GM19397 (cell line): Measurements from ENCODE around the gene TMUB1.

Source experiments
- ATAC-seq: cut with Tn5 transposase; IDR thresholded peaks from one replicate; pipeline ENCODE4 v1.9.1; 2021; ENCODE audit warnings: mild to moderate bottlenecking, moderate library complexity; ENCODE audit not compliant: unreplicated experiment

The TMUB1 gene

DNA sequence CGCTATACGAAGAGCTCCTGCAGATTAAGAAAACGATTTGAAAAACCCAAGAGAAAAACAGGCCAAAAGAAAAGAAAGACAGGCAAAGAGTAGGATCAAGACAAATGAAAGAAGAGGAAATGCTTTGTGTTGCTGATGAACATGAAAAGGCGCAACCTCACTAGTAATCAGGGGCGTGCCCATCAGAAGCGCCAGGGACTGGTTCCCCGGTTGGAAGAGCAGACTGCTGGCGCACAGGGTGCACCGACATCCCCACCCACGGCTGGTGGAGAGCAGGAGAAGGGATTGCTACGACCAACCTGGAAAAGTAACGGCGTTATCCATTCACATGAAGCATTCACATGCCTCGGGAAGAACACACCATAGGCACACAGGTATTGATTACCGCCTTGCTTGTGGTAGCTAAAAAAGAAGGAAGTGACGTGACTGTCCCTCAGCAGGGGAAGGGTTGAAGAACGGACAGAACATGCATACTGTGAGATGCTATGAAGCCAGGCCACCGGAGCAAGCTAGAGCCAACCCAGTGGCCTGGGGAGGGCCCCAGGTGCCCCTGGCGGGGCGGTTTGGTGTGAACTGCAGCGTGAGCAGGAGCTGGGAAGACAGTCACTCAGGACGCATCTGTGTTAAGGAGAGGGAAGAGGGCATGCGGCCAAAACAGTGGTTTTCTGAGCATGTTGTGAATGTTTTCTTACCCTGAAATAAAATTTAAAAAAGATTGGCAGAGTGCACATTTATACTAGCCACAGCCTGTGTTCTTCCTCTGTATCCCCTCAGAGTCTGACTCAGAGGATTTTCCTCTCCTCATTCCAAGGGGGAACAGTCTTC lies 21.3 kb upstream of the TMUB1 start:
- no peak for ATAC-seq

DNA sequence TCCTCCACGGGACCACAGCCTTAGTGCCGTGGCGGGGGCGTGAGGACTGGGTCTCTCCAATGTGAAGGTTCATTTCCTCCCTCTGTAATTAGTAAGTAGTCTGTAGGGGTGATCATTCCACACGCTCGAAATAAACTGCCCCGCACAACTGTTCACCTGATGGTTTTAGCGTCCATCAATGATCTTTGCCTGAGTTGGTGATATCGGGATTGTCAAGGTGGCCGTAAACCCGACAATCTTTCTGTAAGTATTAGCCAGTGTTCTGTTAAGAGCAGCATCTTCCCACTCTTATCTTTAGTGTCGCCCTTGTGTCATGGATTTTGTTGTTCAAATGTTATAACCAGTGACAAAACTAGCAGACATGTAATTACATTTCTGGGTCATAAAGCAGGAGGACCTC lies 20.7 kb upstream of the TMUB1 start:
- no peak for ATAC-seq

GRCh38 chr7:151102991-151103390 lies 19.7 kb upstream of the TMUB1 start:
- ATAC-seq: no peak

DNA sequence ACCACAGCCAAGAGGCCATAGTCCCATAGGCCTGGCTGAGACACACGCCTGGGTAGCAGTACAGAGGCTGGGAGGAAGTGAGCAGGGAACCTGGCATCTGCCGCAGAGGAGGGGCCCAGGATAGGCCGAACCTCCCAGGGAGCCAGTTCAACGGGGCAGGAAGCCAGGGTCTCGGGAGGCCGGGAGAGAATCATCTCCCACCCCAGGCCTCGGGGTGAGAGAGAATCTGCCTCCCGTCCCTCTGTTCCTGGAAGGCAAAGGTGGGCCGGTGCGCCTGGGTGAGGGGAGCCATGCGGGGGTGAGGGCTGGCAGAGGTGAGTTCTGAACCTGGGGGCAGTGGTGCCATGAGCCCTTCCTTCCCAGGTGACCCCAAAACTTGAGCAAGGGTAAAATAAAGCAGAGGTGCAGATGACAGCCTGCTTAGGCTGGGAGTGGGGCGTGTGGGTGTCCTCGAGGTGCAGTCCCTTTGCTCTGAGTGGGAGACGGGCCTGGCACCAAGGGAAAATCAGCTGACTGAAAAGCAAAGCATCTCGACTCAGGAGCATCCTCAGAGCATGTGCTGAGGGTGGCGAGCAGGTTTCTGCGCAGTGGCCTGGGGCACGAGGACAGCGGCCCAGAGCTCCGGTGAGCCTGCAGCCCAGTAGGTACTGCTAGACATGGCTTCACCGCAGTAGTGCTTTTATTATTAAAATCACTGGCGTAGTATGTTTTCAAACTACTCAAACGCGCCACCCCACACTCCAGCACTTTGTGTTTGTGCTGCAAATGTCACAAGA lies 18.5 kb upstream of the TMUB1 start:
- ATAC-seq: no peak

GRCh38 chr7:151100921-151101320 lies 17.6 kb upstream of the TMUB1 start:
- no peak for ATAC-seq

DNA sequence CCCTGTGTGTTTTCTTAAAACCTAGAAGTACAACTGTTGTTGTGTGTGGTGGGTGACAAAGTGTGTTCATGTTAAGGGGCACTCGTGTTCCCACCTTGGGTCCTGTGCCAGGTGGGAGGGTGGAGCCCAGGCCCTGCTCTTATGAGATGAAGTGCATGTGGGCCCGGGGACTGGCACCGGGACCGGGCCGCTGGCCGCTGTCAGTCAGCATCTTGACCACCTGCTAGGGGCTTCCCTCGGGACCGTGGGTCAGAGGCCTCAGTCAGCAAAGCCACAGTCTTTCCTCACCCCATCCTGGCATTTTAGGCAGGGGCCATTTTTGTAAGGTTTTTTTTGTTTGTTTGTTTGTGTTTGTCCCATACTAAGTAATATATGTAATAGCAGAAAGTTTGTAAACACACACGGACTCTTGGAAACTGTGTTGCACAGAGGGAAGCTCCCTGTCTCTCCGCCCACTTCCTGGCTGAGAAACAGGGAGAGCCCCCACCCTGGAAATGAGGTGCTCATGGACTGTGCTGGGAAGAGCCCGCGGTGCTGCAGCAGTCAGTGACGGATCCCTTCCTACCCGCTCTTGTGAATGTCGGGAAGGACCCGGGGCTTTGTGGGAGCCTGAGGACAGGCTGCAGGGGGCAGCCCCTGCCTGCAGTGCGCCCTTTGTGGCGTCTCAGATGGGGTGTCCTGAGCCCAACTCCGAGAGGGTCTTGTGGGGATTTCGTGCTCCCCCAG lies 16.4 kb upstream of the TMUB1 start:
- no peak for ATAC-seq

DNA sequence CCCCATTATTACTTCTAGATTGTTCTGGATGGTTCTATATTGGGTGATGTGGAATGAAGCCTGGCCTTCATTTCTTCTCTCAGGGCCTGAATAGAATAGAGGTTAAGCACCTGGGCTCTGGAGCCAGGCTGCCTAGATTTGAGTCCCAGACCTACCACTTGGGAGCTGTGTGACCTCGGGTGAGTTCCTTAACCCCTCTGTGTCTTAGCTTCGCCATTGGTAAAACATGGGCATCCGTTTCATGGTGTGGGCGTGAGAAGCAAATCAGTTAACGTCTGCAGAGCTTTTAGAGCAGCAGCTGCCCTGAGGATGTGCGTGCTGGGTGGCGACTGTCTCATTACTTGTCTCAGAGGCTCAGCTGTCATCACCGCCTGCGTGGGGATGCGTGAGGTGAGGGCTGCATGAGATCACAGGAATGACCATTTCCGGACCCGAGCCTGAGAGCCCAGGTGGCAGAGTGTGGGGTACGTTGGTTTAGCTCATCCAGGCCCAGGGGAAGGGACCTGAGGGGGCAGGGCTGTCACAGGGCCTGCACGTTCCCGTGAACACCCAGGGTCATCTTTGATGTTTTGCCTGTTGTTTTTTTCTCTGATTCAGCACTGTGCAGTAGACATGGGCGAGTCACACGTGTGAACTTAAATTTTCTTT lies 12.7 kb upstream of the TMUB1 start:
- no peak for ATAC-seq

GRCh38 chr7:151095123-151095797 lies 12.0 kb upstream of the TMUB1 start:
- no peak for ATAC-seq

- no peak for ATAC-seq
Observed at GRCh38 chr7:151094675-151095074, 11.4 kb upstream of the TMUB1 start.

DNA sequence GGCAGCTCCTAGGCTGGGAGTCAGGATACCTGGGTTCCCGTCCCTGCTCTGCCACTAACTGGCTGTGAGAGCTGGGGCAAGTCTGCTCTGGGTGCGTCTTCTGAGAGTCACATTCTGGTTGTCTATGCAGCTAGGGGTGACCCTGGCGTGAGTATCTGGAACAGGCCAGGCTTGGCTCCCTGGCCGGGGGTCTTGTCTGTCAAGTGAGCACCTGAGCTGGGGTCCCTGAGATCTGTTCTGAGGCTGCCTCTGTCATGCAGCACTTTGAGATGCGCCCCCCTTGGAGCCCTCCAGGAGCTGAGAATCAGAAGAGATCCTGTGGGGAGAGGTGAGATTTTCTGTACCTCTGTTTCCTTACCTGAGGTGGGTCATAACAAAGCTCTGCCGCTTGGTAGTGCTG lies 10.5 kb upstream of the TMUB1 start:
- no peak for ATAC-seq

DNA sequence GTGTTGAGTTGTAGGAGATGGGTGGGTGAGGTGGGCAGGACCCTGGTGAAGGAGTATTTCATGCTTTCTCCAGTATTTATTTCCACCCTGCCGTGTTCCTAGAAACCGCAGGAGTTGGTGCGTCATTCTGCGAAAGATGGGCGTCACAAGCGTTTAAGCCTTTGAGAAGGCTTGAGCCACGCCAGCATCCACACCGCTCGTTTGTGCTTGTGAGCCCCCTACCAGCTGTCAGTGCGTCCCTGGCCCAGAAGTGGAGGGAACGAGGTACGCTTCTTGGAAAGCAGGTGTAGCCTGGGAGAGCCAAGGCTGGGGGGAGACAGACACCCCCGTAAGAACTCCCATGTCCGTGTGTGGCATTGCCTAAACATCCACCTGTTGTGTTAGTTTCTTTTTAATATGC lies 8.7 kb upstream of the TMUB1 start:
- no peak for ATAC-seq

GRCh38 chr7:151091431-151091830 lies 8.1 kb upstream of the TMUB1 start:
- ATAC-seq: no peak

GRCh38 chr7:151091003-151091402 lies 7.7 kb upstream of the TMUB1 start:
- no peak for ATAC-seq

DNA sequence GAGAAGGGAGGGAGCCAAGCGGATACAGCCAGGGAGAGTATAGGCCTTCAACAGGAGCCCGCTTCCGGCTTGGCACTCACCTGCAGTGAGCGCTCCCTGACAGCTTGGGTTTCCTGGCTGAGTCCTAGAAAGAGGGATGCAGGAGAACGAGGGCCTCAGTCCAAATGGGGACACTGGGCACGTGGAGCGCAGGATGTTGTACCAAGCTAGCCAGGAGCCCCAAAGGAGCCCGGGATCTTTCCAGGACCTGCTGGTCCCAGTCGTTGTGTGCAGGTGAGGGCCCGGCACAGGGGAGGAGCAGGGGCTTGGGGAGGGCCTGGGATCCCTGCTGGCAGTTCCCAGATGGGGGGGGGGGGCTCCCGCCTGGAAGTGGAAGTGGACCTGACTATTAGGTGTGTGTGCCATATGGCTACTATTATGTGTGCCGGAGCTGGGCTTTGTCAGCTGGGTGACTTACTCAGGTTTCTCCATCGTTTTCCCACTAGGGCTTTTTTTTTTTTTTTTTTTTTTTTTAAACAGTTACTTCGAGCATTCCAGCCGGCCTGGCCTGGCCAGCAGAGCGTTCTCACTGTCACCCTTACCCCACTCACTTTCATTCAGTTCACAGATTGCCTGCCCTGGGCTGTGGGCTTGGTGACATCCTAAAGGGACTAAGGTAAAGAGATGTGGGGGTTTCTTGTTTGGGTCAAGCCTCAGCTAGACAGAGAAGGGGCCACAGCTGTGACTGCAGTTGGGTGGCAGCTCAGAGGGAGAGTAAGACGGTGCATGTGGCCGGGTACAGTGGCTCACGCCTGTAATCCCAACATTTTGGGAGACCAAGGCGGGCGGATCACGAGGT lies 6.8 kb upstream of the TMUB1 start:
- no peak for ATAC-seq

DNA sequence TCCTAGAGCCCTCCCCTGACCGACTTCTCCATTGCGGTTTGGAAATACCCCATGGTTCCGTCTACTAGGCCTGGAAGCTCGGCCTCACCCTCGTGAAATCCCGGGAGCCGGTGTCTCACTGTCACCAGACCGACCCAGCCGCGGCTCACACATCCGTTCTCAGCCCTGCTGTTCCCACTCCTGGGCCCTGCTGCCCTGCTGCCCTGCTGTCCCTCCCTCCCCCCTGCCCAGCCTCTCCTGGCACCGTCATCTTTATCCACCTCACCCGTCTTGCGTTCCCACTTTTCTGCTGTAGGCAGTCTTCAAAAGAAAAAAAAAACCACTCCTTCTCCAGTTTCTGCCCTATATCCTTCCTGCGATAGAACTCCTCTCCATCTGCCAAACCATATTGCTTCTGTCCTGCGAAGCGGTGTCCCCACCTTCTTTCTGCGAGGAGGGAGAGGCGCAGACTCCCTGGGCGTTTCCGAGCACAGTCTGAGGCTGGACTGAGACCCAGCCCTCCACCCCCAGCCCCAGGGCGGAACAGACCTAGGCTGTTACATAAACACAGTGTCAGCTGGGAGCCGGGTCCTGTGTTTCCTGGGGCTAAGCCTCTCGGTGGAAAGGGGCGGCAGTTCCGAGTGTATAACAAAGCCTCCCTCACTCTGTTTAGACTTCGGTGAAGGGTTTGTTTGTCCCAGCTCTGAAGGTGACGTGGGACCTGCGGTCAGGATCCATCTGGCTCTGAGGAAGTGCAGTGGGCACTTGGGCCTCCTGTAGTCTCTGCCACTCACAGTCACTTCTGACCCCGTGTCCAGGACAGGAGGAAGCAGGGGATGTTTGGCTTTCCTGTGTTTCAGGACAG lies 5.8 kb upstream of the TMUB1 start:
- no peak for ATAC-seq

- ATAC-seq: no peak
Observed at GRCh38 chr7:151088019-151088855, 4.9 kb upstream of the TMUB1 start.

DNA sequence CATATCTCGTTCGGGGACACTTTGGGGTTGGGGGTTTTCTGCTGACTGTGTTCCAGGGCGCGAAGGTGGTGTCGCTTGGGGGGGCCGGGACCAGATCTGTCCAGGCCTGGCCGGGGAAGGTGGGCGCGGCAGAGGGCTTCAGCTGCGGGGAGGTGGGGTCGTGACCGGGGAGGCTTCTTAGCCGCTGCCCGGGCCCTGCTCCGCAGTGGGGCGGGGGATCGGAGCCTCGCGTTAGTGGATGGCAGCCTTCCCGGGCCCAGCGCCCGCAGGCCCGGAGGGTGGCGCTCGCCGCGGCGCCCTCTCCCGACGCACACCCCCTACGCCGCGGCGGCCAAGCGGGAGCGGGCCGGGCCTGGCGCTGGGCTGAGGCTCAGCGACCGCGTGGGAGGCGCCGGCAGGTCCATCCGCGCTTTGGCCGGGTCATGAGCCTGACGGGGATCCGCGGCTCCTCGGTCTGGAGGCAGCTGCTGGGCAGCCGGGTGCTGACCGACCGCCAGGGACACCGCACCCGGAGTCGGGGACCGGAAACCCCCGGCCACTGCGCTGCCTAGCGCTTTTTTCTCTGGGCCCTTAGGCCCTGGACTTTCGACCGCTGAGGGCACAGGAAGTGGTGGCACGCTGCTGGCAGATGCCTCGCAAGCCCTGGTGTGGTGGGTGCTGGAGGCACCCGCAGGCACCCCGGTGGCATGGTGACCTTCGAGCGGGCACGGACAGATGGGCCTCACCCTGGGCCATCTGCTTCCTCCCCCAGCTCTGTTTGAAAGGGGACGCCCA lies 4.1 kb upstream of the TMUB1 start:
- ATAC-seq: no peak
